HCT116 (cell line): ENCODE results near the gene TRMT10B. TPM values are rescaled to one million over a fixed set of nuclear protein-coding genes. Genes with fewer than 3 reads are reported as not detected.

Source experiments
- ATAC-seq: fragments of 200-7000 bp; cut with Tn5 transposase; 2 replicates; pipeline ENCODE4 v1.9.1; 2020; ENCODE audit warnings: mild to moderate bottlenecking, moderate library complexity
- BruUV-seq: library from RNA; stranded (reverse); fragments of 400-500 nt; replicated peaks from 2 replicates; lab custom pipeline; 2021; lab: Mats Ljungman, UMichigan
- CTCF ChIA-PET: fragments of 300-600 bp; sonication (Branson Sonifier 250); formaldehyde crosslinking; loops from one replicate; lab custom pipeline; 2021; ENCODE audit warnings: antibody characterized with exemption; lab: Charles Lee
- POLR2A ChIA-PET: fragments of 300-600, 350-600 bp; sonication (Branson Sonifier 250); formaldehyde crosslinking; loops from one replicate; lab custom pipeline; 2021; ENCODE audit warnings: antibody characterized with exemption; lab: Charles Lee
- RAD21 ChIA-PET, 2 experiments: fragments of 300-600 bp; sonication (Branson Sonifier 250); formaldehyde crosslinking; loops; one replicate each; lab custom pipeline; 2023; ENCODE audit warnings: low total read pairs in 2 of 2; ENCODE audit not compliant: uncharacterized antibody in 2 of 2, unreplicated experiment in 2 of 2, low non-redundant PET in 1 of 2; lab: Charles Lee
- DNase-seq: peaks from one replicate; pipeline ENCODE4 v3.0.0-alpha.2; 2010; ENCODE audit warnings: low read depth, low spot score
- H2AFZ ChIP-seq: fragments of 200-600 bp; shearing (Covaris generic), sonication (generic); 2 replicates; pipeline ENCODE4 v1.6.1; 2017; ENCODE audit warnings: low read depth, mixed run types, mixed read lengths, antibody characterized with exemption, low read length; ENCODE audit not compliant: poor library complexity, severe bottlenecking
- H3K27ac ChIP-seq: 2 replicates; pipeline ENCODE4 v1.5.1; 2012; ENCODE audit warnings: low read depth, low read length
- H3K27me3 ChIP-seq: fragments of 200-600 bp; sonication (generic); 2 replicates; pipeline ENCODE4 v1.6.1; 2016; ENCODE audit warnings: mixed run types, low read length, mixed read lengths; ENCODE audit not compliant: insufficient read depth
- H3K36me3 ChIP-seq, 2 experiments: fragments of 200-500 bp in 1 of 2; fragments of 200-600 bp in 1 of 2; sonication (Bioruptor generic) in 1 of 2; sonication (generic) in 1 of 2; 2 replicates each; pipeline versions ENCODE4 v1.5.1 to v1.6.1; 2014 to 2016; ENCODE audit warnings: low read length in 2 of 2, inconsistent platforms in 1 of 2, mixed read lengths in 1 of 2, mixed run types in 1 of 2; ENCODE audit not compliant: insufficient read depth in 2 of 2, control insufficient read depth in 1 of 2
- H3K4me1 ChIP-seq, 2 experiments: fragments of 200-600 bp in 1 of 2; sonication (generic) in 1 of 2; 2 replicates each; pipeline versions ENCODE4 v1.5.1 to v1.6.1; 2012 to 2017; ENCODE audit warnings: low read length in 2 of 2, inconsistent platforms in 1 of 2, mild to moderate bottlenecking in 1 of 2, mixed read lengths in 1 of 2, mixed run types in 1 of 2, moderate library complexity in 1 of 2; ENCODE audit not compliant: insufficient read depth in 2 of 2, control insufficient read depth in 1 of 2
- H3K4me2 ChIP-seq: fragments of 200-600 bp; sonication (generic); 2 replicates; pipeline ENCODE4 v1.6.1; 2017; ENCODE audit warnings: mixed run types, low read length, mixed read lengths
- H3K4me3 ChIP-seq, 2 experiments: fragments of 200-600 bp in 1 of 2; sonication (generic) in 1 of 2; replicated peaks in 1 of 2; 2 replicates each; pipeline ENCODE4 v1.5.1; 2011 to 2016; ENCODE audit warnings: low read length in 2 of 2, control low read depth in 1 of 2, low read depth in 1 of 2, mild to moderate bottlenecking in 1 of 2, mixed read lengths in 1 of 2, mixed run types in 1 of 2
- H3K79me2 ChIP-seq: fragments of 200-600 bp; sonication (generic); 2 replicates; pipeline ENCODE4 v1.6.1; 2017; ENCODE audit warnings: mild to moderate bottlenecking, mixed run types, low read length, moderate library complexity, mixed read lengths; ENCODE audit not compliant: insufficient read depth
- H3K9ac ChIP-seq: fragments of 200-600 bp; sonication (generic); 2 replicates; pipeline ENCODE4 v1.6.1; 2016; ENCODE audit warnings: low read length, mixed read lengths
- H3K9me2 ChIP-seq: fragments of 200-600 bp; sonication (generic), shearing (Covaris generic); 2 replicates; pipeline ENCODE4 v1.6.1; 2017; ENCODE audit warnings: mixed run types, mild to moderate bottlenecking, moderate library complexity; ENCODE audit not compliant: insufficient read depth
- H3K9me3 ChIP-seq, 2 experiments: fragments of 200-500 bp in 1 of 2; fragments of 200-600 bp in 1 of 2; sonication (Bioruptor generic) in 1 of 2; sonication (generic) in 1 of 2; 2 replicates each; pipeline ENCODE4 v1.6.1; 2014 to 2017; ENCODE audit warnings: low read length in 2 of 2, mixed read lengths in 2 of 2, inconsistent platforms in 1 of 2, low read depth in 1 of 2, mild to moderate bottlenecking in 1 of 2, mixed run types in 1 of 2, moderate library complexity in 1 of 2; ENCODE audit not compliant: control insufficient read depth in 1 of 2, insufficient read depth in 1 of 2
- H4K20me1 ChIP-seq: fragments of 200-600 bp; sonication (generic), shearing (Covaris generic); 2 replicates; pipeline ENCODE4 v1.6.1; 2017; ENCODE audit warnings: mixed run types, mild to moderate bottlenecking, moderate library complexity; ENCODE audit not compliant: insufficient read depth
- CEBPB ChIP-seq: IDR thresholded peaks from 2 replicates; pipeline ENCODE4 v1.6.1; 2012; ENCODE audit warnings: low read depth
- CTCF ChIP-seq, 3 experiments: fragments of 200-600 bp in 1 of 3; sonication (generic) in 1 of 3; IDR thresholded peaks in 2 of 3; conservative IDR thresholded peaks in 1 of 3; 2 replicates each; pipeline ENCODE4 v1.5.1; 2012 to 2017; ENCODE audit warnings: low read depth in 2 of 3, low read length in 2 of 3, antibody characterized with exemption in 1 of 3, borderline replicate concordance in 1 of 3, control low read depth in 1 of 3, mild to moderate bottlenecking in 1 of 3, mixed read lengths in 1 of 3, mixed run types in 1 of 3, moderate library complexity in 1 of 3; ENCODE audit not compliant: insufficient read depth in 1 of 3
- EGR1 ChIP-seq: IDR thresholded peaks from 2 replicates; pipeline ENCODE4 v1.6.1; 2012; ENCODE audit warnings: low read depth
- SIN3A ChIP-seq: IDR thresholded peaks from 2 replicates; pipeline ENCODE4 v1.6.1; 2012; ENCODE audit warnings: low read depth
- ZFX ChIP-seq: fragments of 450-650 bp; IDR thresholded peaks from 2 replicates; pipeline ENCODE4 v1.6.1; 2017
- intact Hi-C: fragments of 100-400 bp; cut with micrococcal nuclease; formaldehyde crosslinking; loops from 2 replicates; pipeline ENCODE4 v1.10.0; 2022
- total RNA-seq: library from RNA; stranded (reverse); gene quantifications from one replicate; pipeline ENCODE4 v1.2.1, GENCODE V29; 2021; ENCODE audit not compliant: unreplicated experiment

TRMT10B gene
- total RNA-seq, 1 experiment from 2014 or later, result 5.5 TPM

- Histone ChIP-seq H3K9me3 (no peaks in the 10 kb centered on the region), H3K9me2 (no peaks in the 10 kb centered on the region), H3K4me3 (no peak overlapping the region), H3K27me3 (0 out of 2 replicates have a peak, but pooled peaks cover under 1% of the 10 kb centered on the region), H4K20me1 (no peaks in the 10 kb centered on the region), H3K4me1 (no peaks in the 10 kb centered on the region), H3K36me3 (no peaks in the 10 kb centered on the region), H3K27ac (no peak overlapping the region), H3K79me2 (no peaks in the 10 kb centered on the region), H3K9ac (no peak overlapping the region), H2AFZ (no peak overlapping the region), H3K4me2 (no peak overlapping the region)
- intact Hi-C loops, result loop anchor here (10.0 kb wide), 1 partner anchor 255 kb away; the partner anchor contains the start of gene POLR1E
- ChIA-PET POLR2A (no interaction called here), RAD21 (no interaction called here), CTCF (no interaction called here)
- DNase-seq (no peak), ATAC-seq (no peak)
- TF ChIP-seq CTCF (IDR thresholded peaks at IDR 0.05 in 2 of 3, conservative IDR thresholded peaks at IDR 0.05 in 1 of 3; ENCODE audit: borderline replicate concordance in 1 of 3, insufficient read depth in 1 of 3, low read depth in 2 of 3, low read length in 2 of 3) (no peak), CEBPB (no peak), SIN3A (no peak)
- BruUV-seq, result no TSS peak
Observed at GRCh38 chr9:37740128-37740527, 13.5 kb upstream of the TRMT10B start.

GRCh38 chr9:37740631-37741328 is 12.8 kb upstream of the TRMT10B start:
- Histone ChIP-seq H3K27ac (no peak overlapping the region), H3K9me3 (no peaks in the 10 kb centered on the region), H2AFZ (no peak overlapping the region), H3K9ac (no peak overlapping the region), H3K9me2 (no peaks in the 10 kb centered on the region), H3K36me3 (no peaks in the 10 kb centered on the region), H3K4me2 (no peak overlapping the region), H3K79me2 (no peaks in the 10 kb centered on the region), H4K20me1 (no peaks in the 10 kb centered on the region), H3K27me3 (no peaks in the 10 kb centered on the region), H3K4me1 (no peaks in the 10 kb centered on the region), H3K4me3 (no peak overlapping the region)
- TF ChIP-seq ZFX (no peak), EGR1 (no peak)
- intact Hi-C loops, result loop anchor here (10.0 kb wide), 1 partner anchor 256 kb away; the partner anchor contains the start of gene POLR1E
- ChIA-PET CTCF (no interaction called here), RAD21 (no interaction called here), POLR2A (no interaction called here)
- no peak for ATAC-seq
- BruUV-seq, result no TSS peak
- DNase-seq, result no peak
